GM12878 (cell line): ENCODE data around the gene RAMP1. TPM values are rescaled to one million over a fixed set of nuclear protein-coding genes. Genes with fewer than 3 reads are reported as not detected.

Experiments used
- ATAC-seq: fragments of 200-7000 bp; cut with Tn5 transposase; 3 replicates; pipeline ENCODE4 v1.9.1; 2020; ENCODE audit warnings: mild to moderate bottlenecking, moderate library complexity
- BruUV-seq: library from RNA; stranded (reverse); fragments of 400-500 nt; replicated peaks from 2 replicates; lab custom pipeline; 2021; lab: Mats Ljungman, UMichigan
- CTCF ChIA-PET: fragments of 300-600 bp; sonication (Branson Sonifier 250); formaldehyde crosslinking; extraction: SDS; loops from one replicate; lab custom pipeline; 2021; ENCODE audit warnings: inconsistent platforms; lab: Yijun Ruan, JAX
- POLR2A ChIA-PET: fragments of 350-600 bp; formaldehyde crosslinking; extraction: SDS; loops from one replicate; lab custom pipeline; 2021; ENCODE audit warnings: inconsistent platforms; lab: Charles Lee
- RAD21 ChIA-PET: fragments of 300-600 bp; sonication (Branson Sonifier 250); formaldehyde crosslinking; loops from one replicate; lab custom pipeline; 2023; ENCODE audit warnings: antibody characterized with exemption; ENCODE audit not compliant: unreplicated experiment; lab: Charles Lee
- SMC1A ChIA-PET: fragments of 300-600 bp; sonication (Branson Sonifier 250); formaldehyde crosslinking; loops from one replicate; lab custom pipeline; 2023; ENCODE audit not compliant: unreplicated experiment, uncharacterized antibody; lab: Charles Lee
- DNase-seq: peaks from one replicate; pipeline ENCODE4 v3.0.0-alpha.2; 2011; ENCODE audit warnings: low read depth, low spot score
- FAIRE-seq: peaks from 3 replicates; lab custom pipeline; 2011; peaks lifted over from hg19 to GRCh38; lab: Jason Lieb, UNC
- H2AFZ ChIP-seq: 2 replicates; pipeline ENCODE4 v1.6.0; 2011; ENCODE audit warnings: low read depth, low read length, control low read depth; ENCODE audit not compliant: control insufficient read depth
- H3K27ac ChIP-seq: 2 replicates; pipeline ENCODE4 v1.5.1; 2011; ENCODE audit warnings: control low read depth; ENCODE audit not compliant: control insufficient read depth, insufficient read depth
- H3K27me3 ChIP-seq, 2 experiments: replicated peaks in 1 of 2; 2 replicates each; pipeline versions ENCODE4 v1.6.0 to v1.6.1; 2011; ENCODE audit warnings: low read length in 1 of 2; ENCODE audit not compliant: control insufficient read depth in 2 of 2, insufficient read depth in 2 of 2
- H3K36me3 ChIP-seq, 2 experiments: 2 replicates each; pipeline ENCODE4 v1.5.1; 2011; ENCODE audit warnings: low read length in 1 of 2; ENCODE audit not compliant: control insufficient read depth in 2 of 2, insufficient read depth in 2 of 2
- H3K4me1 ChIP-seq: 2 replicates; pipeline ENCODE4 v1.6.1; 2011; ENCODE audit warnings: mild to moderate bottlenecking, low read length, moderate library complexity, mixed read lengths; ENCODE audit not compliant: control insufficient read depth, insufficient read depth
- H3K4me2 ChIP-seq: 2 replicates; pipeline ENCODE4 v1.6.0; 2011; ENCODE audit warnings: control low read depth; ENCODE audit not compliant: control insufficient read depth, insufficient read depth
- H3K4me3 ChIP-seq: fragments of 200-600 bp; sonication (generic); 2 replicates; pipeline ENCODE4 v1.5.1; 2016
- H3K79me2 ChIP-seq: 2 replicates; pipeline ENCODE4 v1.6.0; 2011; ENCODE audit warnings: low read length; ENCODE audit not compliant: control insufficient read depth, insufficient read depth
- H3K9ac ChIP-seq: 2 replicates; pipeline ENCODE4 v1.8.0; 2011; ENCODE audit warnings: low read length, control low read depth, mixed read lengths; ENCODE audit not compliant: control insufficient read depth, insufficient read depth
- H3K9me3 ChIP-seq: replicated peaks from 3 replicates; pipeline ENCODE4 v1.5.1; 2011; ENCODE audit warnings: mild to moderate bottlenecking, low read length; ENCODE audit not compliant: control insufficient read depth, insufficient read depth
- H4K20me1 ChIP-seq: 2 replicates; pipeline ENCODE4 v1.6.0; 2011; ENCODE audit not compliant: control insufficient read depth, insufficient read depth
- EED ChIP-seq: sonication (generic); IDR thresholded peaks from 2 replicates; pipeline ENCODE4 v1.6.1; 2016; ENCODE audit warnings: antibody characterized with exemption, low read depth
- FOS ChIP-seq: IDR thresholded peaks from 3 replicates; pipeline ENCODE4 v1.6.1; 2011; ENCODE audit warnings: borderline replicate concordance; ENCODE audit not compliant: insufficient read length; ENCODE audit errors: extremely low read depth
- KLF5 ChIP-seq: fragments of 450-650 bp; IDR thresholded peaks from 2 replicates; pipeline ENCODE4 v1.6.1; 2014; ENCODE audit warnings: mild to moderate bottlenecking; ENCODE audit not compliant: partially characterized antibody
- WGBS: methylation state at CpG from one replicate; pipeline ENCODE4 v1.1.6; 2016; ENCODE audit warnings: low lambda C conversion rate; ENCODE audit not compliant: insufficient replicate concordance, insufficient coverage; ENCODE audit errors: missing lambda C conversion rate; 5-methylcytosine and 5-hydroxymethylcytosine counted together
- in situ Hi-C: fragments of 300-500 bp; cut with MboI; formaldehyde crosslinking; loops from 9 replicates; pipeline ENCODE4 v1.14.3; 2018; ENCODE audit warnings: mixed read lengths
- intact Hi-C: fragments of 100-400 bp; cut with micrococcal nuclease; formaldehyde crosslinking; loops from one replicate; pipeline ENCODE4 v1.14.2; 2022; ENCODE audit not compliant: unreplicated experiment
- polyA plus RNA-seq, 11 experiments: library from polyadenylated mRNA; depleted of rRNA in 4 of 11; unstranded in 6 of 11; stranded (reverse) in 5 of 11; fragments of >200 nt; fragmentation: Nextera tagmentation in 4 of 11; fragmentation: Illumina TruSeq in 1 of 11; extraction: Ambion mirVana in 4 of 11; extraction: Trizol in 1 of 11; gene quantifications; 1 replicate in 1 of 11; 2 replicates in 10 of 11; pipeline versions ENCODE4 v1.2.1 to v1.2.3, GENCODE V29; 2011 to 2016; ENCODE audit warnings: inconsistent platforms in 2 of 11, missing spikeins in 2 of 11, low read depth in 1 of 11
- total RNA-seq, 4 experiments: library from RNA; depleted of rRNA in 3 of 4; stranded (reverse); fragments of >200 nt in 3 of 4; fragmentation: Illumina TruSeq in 1 of 4; extraction: Trizol in 1 of 4; gene quantifications; 2 replicates each; pipeline versions ENCODE4 v1.2.1 to v1.2.3, GENCODE V29; 2013 to 2021
- TF ChIP-seq, protein P1 (sequence below): fragments of 450-650 bp; IDR thresholded peaks from 2 replicates; pipeline ENCODE4 v1.6.1; 2017; ENCODE audit warnings: mild to moderate bottlenecking, moderate library complexity
- TF ChIP-seq, protein P2 (sequence below): IDR thresholded peaks from 2 replicates; pipeline ENCODE4 v1.6.1; 2012; ENCODE audit warnings: improper control_type of control experiment, low read depth, low read length; ENCODE audit not compliant: insufficient replicate concordance

Gene RAMP1
- total and polyA plus RNA-seq, 10 of the 15 experiments (the other 5 are each of a cell fraction or from before 2014, with no cell fraction given): 0.11 to 0.19 (median 0.12) TPM; not detected in 7

DNA sequence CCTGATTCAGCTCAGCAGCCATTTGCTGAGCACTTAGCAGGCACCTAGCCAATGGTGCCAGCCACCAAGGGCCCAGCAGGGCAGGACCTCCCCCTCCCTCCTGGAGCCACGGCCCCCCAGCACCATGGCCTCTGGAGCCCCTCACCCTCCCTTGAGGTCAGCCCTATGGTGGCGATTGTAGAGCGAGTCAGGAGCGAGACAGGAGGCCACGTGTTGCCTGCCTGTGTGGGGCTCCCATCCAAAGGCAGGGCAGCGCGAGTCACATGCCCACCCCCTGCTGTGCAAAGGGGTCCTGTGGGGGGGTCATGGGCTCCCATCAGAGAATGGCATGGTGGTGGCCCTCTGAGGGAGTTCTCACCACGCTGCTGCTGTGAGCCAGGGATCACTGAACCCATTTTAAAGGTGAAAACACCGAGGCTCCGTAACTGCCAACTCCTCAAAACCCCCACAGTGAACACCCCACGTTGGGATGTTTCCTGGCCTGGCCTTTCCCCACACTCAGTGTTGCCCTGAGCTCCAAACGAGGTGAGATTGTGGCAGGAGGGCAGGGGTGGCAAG lies 35.6 kb downstream of the RAMP1 start:
- no peaks in the 10 kb centered on the region for H3K9me3 ChIP-seq
- H3K4me1 ChIP-seq: peaks cover 16% of the 10 kb centered on the region
- intact Hi-C loops (no loop called here), in situ Hi-C loops (no loop called here)
- ChIA-PET SMC1A (interaction anchor here (1.1 kb wide), 1 partner anchor 10 kb away, joined by 3 read pairs; no protein-coding TSS in a partner anchor), POLR2A (no interaction called here), RAD21 (no interaction called here), CTCF (no interaction called here)
- BruUV-seq: no TSS peak
- H3K4me3 ChIP-seq: no peak overlapping the region
- H3K4me2 ChIP-seq: no peak overlapping the region
- TF ChIP-seq EED (no peak), KLF5 (no peak)
- no peaks in the 10 kb centered on the region for H3K36me3 ChIP-seq
- H3K9ac ChIP-seq: no peak overlapping the region
- no peaks in the 10 kb centered on the region for H4K20me1 ChIP-seq
- DNase-seq (no peak), ATAC-seq (no peak), FAIRE-seq (no peak)
- no peak overlapping the region for H2AFZ ChIP-seq
- no peaks in the 10 kb centered on the region for H3K27me3 ChIP-seq
- no peaks in the 10 kb centered on the region for H3K79me2 ChIP-seq
- no peak overlapping the region for H3K27ac ChIP-seq
- WGBS: 55% methylated on average over 12 of the region's 12 CpGs

GRCh38 chr2:237895544-237896506 lies 36.4 kb downstream of the RAMP1 start:
- intact Hi-C loops: no loop called here
- TF ChIP-seq, protein P1, sequence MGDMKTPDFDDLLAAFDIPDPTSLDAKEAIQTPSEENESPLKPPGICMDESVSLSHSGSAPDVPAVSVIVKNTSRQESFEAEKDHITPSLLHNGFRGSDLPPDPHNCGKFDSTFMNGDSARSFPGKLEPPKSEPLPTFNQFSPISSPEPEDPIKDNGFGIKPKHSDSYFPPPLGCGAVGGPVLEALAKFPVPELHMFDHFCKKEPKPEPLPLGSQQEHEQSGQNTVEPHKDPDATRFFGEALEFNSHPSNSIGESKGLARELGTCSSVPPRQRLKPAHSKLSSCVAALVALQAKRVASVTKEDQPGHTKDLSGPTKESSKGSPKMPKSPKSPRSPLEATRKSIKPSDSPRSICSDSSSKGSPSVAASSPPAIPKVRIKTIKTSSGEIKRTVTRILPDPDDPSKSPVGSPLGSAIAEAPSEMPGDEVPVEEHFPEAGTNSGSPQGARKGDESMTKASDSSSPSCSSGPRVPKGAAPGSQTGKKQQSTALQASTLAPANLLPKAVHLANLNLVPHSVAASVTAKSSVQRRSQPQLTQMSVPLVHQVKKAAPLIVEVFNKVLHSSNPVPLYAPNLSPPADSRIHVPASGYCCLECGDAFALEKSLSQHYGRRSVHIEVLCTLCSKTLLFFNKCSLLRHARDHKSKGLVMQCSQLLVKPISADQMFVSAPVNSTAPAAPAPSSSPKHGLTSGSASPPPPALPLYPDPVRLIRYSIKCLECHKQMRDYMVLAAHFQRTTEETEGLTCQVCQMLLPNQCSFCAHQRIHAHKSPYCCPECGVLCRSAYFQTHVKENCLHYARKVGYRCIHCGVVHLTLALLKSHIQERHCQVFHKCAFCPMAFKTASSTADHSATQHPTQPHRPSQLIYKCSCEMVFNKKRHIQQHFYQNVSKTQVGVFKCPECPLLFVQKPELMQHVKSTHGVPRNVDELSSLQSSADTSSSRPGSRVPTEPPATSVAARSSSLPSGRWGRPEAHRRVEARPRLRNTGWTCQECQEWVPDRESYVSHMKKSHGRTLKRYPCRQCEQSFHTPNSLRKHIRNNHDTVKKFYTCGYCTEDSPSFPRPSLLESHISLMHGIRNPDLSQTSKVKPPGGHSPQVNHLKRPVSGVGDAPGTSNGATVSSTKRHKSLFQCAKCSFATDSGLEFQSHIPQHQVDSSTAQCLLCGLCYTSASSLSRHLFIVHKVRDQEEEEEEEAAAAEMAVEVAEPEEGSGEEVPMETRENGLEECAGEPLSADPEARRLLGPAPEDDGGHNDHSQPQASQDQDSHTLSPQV: no peak
- TF ChIP-seq, protein P2, sequence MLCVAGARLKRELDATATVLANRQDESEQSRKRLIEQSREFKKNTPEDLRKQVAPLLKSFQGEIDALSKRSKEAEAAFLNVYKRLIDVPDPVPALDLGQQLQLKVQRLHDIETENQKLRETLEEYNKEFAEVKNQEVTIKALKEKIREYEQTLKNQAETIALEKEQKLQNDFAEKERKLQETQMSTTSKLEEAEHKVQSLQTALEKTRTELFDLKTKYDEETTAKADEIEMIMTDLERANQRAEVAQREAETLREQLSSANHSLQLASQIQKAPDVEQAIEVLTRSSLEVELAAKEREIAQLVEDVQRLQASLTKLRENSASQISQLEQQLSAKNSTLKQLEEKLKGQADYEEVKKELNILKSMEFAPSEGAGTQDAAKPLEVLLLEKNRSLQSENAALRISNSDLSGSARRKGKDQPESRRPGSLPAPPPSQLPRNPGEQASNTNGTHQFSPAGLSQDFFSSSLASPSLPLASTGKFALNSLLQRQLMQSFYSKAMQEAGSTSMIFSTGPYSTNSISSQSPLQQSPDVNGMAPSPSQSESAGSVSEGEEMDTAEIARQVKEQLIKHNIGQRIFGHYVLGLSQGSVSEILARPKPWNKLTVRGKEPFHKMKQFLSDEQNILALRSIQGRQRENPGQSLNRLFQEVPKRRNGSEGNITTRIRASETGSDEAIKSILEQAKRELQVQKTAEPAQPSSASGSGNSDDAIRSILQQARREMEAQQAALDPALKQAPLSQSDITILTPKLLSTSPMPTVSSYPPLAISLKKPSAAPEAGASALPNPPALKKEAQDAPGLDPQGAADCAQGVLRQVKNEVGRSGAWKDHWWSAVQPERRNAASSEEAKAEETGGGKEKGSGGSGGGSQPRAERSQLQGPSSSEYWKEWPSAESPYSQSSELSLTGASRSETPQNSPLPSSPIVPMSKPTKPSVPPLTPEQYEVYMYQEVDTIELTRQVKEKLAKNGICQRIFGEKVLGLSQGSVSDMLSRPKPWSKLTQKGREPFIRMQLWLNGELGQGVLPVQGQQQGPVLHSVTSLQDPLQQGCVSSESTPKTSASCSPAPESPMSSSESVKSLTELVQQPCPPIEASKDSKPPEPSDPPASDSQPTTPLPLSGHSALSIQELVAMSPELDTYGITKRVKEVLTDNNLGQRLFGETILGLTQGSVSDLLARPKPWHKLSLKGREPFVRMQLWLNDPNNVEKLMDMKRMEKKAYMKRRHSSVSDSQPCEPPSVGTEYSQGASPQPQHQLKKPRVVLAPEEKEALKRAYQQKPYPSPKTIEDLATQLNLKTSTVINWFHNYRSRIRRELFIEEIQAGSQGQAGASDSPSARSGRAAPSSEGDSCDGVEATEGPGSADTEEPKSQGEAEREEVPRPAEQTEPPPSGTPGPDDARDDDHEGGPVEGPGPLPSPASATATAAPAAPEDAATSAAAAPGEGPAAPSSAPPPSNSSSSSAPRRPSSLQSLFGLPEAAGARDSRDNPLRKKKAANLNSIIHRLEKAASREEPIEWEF: no peak
- no peak for TF ChIP-seq FOS

More at GRCh38 chr2:237895544-237896506, 36.4 kb downstream of the RAMP1 start:
- Histone ChIP-seq H2AFZ (no peak overlapping the region), H3K4me1 (peaks cover 16% of the 10 kb centered on the region), H3K79me2 (no peaks in the 10 kb centered on the region), H3K9ac (no peak overlapping the region), H3K9me3 (no peaks in the 10 kb centered on the region), H3K36me3 (no peaks in the 10 kb centered on the region), H3K4me2 (no peak overlapping the region), H4K20me1 (no peaks in the 10 kb centered on the region), H3K27me3 (no peaks in the 10 kb centered on the region), H3K4me3 (no peak overlapping the region), H3K27ac (no peak overlapping the region)
- ChIA-PET RAD21 (no interaction called here), SMC1A (no interaction called here), CTCF (no interaction called here), POLR2A (no interaction called here)
- no peak for ATAC-seq
- no peak for FAIRE-seq
- no TSS peak for BruUV-seq
- no peak for DNase-seq
- in situ Hi-C loops: no loop called here
- WGBS: 52% methylated on average over 26 of the region's 27 CpGs
